NCI-H2171 (cell line): Measurements from ENCODE around the gene HEXIM1.
A peak's percentile ranks its signal among the peaks of the same experiment; 100 is the strongest.

ENCODE experiments used
- DNase-seq: peaks from one replicate; lab custom pipeline; 2025; lab: John Stamatoyannopoulos, UW

The HEXIM1 gene

DNA sequence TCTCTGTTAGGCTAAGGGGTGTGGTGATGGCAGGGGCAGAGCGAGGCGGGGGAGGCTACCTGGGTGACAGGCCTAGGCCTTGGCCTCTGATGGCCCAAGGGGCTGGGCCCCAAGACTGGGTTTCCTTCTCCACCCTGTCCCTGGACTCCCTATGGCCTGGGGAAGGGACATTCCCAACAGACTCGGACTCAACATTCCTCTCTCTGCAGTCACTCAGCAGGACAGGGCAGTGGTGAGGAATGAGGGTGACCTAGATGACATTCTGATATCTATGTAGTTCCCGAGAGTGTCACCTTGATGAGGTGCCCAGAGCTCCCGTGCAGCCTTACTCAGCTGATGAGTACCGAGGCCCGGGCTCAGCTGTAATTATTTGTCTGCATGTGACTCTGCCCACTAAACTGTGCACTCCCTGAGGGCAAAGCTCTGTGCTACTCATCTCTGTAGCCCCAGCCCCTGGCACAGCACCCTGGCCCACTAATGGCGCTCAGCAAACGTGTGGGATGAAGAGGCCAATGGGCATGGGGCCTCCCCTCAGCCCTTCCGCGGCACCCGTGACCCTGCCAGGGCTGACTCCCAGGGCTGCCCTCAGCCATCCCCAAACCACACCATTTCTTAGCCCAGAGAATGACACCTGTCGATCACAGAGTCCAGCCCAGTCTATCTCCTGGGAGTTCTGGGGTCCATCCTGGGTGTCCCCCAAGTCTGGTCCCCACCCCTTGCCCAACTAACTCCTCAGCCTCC, 18.2 kb upstream of the HEXIM1 start:
- DNase-seq: no peak

DNA sequence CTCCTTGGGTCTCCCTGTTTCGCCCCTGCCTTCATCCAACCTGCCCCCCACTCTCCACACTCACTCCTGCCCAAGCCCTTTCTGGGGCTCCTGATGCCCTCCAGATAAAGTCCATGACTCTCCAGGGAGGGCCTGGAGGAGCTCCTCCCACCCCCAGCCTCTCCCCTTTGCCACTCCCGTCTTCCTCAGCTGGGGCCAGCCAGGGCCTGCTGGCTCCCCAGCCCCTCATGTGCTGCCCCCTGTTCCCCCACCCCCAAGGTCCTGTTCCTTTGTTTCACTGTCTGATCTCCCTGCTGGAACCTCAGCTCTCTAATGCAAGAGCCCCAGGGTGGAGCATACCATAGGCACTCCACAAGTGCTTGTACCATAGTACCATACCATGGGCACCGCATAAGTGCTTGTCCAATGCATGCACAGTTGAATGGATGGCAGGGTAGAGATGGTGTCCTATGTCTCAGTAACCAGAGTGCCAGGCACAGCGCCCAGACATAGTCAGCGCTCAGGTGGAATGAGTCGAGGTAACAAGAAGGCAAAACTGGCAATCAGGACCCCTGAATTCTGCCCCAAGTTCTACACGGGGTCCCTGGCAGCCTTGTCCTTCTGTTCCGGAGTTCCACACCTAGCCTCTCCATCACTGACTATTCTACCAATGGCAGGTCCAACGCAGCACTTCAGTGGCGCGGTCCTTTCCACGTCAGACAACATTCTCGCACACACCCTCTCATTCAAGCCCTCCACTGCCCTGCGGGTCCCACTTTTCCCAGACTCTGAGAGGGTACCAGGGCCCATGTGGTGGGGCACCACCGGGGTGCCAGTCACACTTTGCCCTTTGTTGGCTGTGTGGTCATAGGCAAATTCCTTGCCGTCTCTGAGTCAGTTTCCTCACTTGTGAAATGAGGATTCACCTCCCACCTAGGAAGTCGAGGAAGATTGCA, 17.3 kb upstream of the HEXIM1 start:
- DNase-seq: no peak

DNA sequence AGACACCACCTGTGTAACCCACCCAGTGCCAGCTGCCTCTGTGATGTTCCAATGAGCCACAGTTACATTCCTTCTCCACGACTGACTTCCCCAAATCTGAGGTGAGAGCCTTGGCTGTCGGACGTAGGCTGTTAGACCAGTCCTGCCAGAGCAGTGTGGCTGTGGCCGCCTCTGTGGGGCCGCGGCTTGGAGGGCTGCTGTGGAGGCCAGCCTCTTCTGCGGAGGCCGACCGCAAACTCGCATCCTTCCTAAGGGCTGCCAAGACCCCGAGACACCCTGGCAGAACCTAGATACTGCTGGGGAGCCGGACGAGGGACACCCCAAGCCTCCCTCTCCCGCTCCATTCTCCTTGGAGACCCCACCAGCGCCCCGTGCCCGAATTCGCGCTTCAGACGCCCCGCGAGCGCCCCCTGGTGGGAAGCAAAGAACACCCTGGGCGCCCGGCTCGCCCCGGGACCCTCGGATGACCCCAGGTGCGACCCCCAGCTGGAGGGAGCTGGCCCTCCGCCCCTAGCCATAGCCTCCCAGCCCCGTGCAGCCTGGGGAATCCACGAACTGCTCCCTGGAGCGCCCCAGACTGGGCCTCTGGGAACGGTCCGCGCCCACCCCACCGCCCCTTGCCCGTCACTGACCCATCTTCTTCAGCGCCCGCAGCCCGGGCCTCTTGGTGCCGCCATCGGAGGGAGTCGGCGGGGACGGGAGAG, 16.5 kb upstream of the HEXIM1 start:
- peak; percentile 13 for DNase-seq

DNA sequence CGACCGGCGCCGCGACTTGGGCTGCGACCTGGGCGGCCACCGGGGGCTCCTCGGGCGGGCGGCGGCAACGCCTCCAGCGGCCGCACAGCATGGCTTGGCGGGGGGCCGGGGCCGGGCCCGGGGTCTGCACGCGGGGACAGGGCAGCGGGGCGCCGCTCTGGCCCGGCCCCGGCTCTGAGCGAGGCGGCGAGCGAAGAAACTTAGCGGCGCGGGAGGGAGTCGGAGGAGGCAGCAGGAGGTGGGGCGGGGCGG, 16.0 kb upstream of the HEXIM1 start, which contains the start of gene PLCD3:
Gene PLCD3 (minus strand): TSS at position 196 of the 252 bp plus-strand sequence. CDS start 105 bp downstream, at position 91.
- DNase-seq: peak; percentile 72

DNA sequence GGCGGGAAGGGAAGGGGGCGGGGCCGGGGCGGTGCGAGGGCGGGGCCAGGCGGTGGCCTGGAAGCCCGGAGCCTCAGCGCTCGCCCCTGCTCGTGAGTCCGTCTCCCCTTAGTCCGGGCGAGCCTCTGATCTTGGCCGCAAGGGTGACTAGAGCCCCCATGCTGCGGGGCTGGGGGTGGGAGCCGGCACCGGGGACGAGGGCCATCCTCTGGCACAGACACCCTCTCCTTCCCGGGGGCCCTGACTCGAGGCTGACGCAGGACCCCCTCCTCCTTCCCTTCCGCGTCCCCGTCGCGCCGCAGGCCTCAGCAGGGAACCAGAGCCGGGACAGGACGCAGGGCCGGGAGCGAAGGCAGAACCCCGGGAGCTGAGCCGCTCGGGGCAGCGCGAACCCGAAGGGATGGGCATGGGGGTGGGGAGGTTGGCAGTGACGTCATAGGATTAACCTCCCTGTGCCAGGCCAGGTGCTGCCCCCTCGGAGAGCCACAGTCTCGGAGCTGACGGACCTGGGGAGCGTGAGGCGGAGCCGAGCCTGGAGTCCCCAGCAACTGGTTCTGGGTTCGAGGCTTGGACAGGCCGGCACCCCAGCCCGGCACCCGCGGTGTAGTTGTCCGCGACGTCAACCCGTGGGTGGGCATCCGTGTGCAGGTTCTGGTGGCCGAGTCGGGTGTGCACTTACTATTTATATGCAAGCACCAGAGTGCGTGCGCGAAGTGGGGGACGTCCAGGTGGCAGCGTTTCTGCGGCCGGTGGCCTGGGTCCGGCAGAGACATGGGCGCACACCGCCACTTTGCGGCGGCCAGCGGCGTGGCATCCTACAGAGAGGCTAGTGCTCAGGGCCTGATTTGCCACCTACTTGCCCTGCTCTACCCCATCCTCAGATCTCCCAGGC, 15.5 kb upstream of the HEXIM1 start:
- peak; percentile 32 for DNase-seq

DNA sequence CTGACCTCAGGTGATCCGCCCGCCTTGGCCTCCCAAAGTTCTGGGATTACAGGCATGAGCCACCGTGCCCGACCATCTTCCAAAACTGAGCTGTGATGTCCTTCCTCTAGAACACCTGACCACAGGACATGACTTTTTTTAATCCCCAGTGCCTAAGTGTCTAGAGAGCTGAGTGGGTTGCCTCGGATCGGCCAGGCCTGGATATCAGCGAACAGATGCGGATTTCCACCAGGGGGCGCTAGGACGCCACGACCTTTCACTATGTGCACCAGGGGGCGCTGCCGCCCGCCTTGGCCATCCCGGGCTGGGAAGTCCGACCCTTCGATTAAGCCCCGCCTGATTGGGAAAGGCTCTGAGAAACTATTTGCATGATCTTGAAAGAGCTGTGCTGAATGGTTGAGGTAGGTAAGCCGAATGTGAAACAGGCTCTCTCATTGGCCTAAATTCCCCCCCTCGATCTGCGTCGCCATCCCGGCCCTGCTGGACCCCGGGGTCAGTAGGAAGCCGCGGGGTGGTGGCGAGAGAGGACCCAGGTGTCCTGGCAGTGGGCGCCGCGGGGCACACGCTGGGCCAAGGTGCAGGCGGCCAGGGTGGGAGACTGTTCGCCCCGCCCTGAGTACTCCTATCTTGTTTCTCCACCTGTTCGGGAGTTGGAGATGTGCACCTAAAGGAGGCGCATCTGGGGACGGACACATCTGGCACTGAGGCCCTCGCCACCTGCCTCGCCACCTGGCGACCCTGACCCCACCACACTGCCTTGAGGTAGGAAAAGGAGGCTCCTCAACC, 12.9 kb upstream of the HEXIM1 start, which contains the start of gene ACBD4:
Gene ACBD4 (plus strand): TSS at position 496 of the 786 bp plus-strand sequence. CDS start 458 bp downstream, outside the sequence.
- DNase-seq: peak; percentile 97

DNA sequence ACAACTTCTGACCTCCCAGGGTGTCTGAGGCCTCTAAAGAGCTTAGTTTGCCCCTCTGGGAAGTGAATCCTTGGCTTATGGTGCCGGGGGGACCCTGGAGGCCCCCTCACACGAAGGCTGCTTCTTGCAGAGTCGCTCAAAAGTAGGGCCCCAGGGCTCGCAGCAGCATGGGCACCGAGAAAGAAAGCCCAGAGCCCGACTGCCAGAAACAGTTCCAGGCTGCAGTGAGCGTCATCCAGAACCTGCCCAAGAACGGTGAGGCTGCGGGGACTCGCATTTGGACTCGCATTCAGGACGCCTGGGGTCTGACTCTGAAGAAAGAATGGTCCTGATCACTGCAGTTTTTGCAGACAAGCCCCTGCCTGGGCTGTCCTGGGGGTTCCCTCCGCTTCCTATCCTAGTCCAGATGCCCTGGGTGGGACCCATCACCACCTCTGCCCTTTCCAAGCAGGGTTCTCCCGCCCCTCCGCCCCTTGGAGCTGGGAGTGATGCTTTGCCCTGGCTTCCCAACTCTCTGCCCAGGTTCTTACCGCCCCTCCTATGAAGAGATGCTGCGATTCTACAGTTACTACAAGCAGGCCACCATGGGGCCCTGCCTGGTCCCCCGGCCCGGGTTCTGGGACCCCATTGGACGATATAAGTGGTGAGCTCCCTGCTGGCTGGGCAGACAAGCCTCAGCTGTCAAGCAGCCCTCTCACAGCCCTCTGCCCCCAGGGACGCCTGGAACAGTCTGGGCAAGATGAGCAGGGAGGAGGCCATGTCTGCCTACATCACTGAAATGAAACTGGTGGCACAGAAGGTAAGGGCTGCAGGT, 12.1 kb upstream of the HEXIM1 start:
- DNase-seq: peak; percentile 63

DNA sequence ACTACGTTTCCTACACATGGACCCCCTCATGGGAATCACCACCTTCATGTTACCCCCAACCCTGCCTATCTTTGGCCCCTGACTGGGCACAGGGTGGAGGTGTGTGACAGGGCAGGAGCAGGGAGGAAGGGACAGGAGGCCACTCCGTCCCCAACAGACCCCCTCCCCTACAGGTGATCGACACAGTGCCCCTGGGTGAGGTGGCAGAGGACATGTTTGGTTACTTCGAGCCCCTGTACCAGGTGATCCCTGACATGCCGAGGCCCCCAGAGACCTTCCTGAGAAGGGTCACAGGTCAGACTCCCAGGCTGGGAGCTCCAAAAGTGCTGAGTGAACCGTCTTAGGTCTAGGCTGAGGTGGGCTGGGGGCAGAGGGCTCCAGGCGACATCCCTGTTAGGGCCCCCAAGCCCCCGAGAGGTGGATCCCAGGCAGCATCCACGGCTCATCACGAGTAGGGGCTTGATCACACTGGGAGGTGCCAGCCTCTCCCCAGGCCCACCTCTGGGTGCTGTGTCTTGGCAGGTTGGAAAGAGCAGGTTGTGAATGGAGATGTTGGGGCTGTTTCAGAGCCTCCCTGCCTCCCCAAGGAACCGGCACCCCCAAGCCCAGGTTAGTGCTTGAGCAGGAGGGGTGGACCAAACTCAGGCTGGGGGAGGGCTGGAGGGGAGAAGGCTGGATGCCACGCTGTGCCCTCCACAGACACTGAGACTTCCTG, 11.3 kb upstream of the HEXIM1 start:
- DNase-seq: no peak

DNA sequence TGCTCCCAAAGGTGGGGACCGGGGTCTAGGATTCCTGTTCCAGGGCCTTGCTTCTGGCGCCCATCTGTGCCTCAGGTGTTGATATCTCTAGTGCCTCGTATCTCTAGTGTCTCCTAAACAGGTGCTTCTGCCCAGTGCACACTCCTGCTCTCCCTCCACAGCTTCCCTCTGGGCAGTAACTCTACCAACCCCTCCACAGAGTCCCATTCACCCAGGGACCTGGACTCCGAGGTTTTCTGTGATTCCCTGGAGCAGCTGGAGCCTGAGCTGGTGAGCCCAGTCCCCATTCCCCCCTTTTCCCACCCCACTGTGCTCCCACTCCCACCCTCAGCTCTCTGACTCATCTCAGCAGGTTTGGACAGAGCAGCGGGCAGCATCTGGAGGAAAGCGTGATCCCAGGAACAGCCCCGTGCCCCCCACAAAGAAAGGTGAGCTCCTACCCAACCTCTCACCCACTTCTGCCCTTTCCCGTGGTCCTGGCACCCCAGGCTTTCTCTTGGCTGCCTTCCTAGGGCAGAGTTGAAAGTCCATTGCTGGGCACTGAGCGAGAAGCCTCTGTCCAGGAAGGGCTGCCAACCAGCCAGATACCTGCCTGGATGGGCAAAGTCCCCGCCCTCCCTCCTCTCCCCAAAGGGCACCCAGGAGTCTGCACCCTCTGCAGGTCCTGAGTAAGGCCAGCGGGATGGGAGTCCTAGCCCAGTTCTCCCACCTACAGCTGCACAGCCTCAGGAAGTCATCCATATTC, 10.5 kb upstream of the HEXIM1 start:
- DNase-seq: no peak

DNA sequence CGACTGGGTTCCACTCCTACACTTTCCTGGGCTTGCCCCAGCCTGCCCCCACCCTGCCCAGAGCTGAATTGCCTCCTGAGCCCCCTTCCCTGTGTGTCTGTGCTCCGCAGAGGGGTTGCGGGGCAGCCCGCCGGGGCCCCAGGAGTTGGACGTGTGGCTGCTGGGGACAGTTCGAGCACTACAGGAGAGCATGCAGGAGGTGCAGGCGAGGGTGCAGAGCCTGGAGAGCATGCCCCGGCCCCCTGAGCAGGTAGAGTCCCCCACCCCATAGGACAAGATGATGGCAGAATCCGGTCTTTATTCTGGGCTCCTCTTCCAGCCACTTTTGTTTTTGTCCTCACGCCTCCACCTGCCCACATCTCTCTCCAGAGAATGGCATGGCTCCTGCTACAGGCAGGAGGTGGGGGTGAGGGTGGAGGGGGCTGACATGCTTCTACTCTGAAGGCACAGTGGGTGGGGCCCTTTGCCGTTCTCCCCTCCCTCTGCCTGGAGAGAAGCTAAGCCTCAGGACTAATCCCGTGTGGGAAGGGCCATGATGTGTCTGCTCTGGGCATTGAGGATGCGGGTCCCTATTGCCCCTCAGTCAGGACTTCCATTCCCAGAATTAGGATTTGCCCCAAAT, 9.3 kb upstream of the HEXIM1 start:
- no peak for DNase-seq

DNA sequence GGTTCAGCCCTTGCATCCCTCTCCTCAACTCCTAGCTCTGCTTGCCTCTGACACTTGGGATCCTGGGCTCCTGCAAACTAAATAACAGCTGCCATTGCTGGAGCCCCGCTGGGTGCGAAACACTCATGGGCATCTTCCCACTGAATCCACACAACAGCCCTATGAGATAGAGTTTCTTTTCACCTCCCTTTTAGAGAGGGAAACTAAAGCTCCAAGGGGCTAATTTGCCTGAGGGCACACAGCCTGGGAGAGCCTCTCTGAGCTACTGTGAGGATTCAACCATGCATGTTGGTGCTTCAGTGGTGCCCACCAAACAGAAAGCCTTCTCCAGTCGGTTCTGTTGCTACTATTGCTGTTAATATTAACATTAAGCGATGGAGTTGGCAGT, 8.7 kb upstream of the HEXIM1 start:
- no peak for DNase-seq

DNA sequence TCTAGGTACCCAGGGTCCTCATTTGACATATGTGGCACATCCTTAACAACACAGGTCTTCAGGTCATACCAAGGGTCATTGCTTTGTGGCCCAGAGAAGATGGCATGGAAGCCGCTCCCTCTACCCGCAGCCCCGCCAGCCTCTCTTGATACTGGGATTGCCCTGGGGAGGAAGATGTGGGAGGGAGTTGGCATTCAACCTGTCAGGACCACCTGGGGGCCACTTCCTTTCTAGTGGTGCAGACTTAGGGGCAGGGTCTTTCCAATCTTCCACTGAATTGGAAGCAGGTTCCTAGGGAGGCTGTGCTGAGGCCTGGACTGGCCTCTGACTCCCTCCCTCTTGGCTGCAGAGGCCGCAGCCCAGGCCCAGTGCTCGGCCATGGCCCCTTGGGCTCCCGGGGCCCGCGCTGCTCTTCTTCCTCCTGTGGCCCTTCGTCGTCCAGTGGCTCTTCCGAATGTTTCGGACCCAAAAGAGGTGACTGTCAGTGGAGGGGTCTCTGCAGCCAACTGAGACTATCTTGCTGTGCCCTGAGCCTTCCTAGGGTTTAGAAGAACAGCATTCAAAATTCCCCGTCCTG, 5.1 kb upstream of the HEXIM1 start:
- no peak for DNase-seq

DNA sequence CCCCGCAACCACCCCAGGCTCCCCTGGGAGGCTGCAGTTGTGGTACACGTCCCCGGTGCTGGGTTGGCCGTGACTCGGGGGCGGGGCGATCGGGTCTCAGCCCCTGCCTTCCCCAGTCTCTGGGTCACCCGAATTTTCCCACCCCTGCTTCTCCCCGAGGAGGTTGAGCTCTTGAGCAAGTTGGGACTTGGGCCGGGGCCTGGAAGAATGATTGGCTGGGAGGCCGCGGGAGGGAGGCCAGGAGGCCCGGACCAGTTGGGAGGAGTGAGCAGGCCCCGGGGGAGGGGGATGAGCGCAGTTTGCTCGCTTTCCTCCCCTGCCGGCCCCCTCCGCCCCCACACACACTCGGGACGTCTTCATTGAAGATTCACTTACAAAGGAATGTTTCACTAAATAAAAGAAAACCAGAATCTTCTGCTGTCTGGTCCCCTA, 4.5 kb upstream of the HEXIM1 start:
- no peak for DNase-seq

DNA sequence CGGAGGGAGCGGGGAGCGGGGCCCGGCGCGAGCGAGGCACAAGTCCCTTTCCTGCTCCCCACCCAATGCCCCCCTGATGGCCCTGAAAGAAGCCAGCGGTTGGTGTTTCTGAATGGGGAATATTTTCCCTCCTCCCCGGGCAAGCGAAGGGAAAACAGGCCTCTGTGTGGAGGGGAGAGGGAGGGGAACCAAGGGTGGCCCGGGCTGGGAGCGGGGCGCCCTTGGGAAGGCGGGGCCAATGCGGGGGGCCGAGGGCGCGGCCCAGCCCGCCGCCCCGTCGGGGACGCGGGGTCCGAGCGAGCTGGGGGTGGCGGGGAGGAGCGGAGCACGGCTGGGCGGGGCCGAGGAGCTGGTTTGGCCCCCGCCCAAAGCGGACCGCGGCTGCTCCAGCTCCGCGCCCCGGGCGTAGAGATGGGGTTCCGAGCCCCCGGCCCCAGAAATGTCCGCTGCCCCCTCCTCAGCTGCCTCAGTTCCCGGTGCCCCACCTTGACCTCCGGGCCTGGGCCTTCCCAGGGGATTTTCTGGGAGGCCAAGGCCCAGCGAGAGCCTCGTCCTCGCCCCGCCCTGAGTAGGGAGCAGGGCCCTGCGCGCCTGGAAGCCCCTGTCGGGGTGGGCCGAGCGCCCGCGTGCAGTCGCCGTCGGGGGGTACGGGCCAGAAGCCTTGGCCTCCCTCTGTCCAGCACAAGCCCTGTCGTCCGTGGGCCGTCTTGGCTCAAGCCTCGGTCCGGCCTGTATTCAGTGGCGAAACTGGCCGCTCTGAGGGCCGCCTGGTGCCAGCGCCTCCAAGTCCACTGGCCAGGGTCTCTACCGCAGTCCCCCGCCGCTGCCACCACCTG, 3.9 kb upstream of the HEXIM1 start:
- no peak for DNase-seq

DNA sequence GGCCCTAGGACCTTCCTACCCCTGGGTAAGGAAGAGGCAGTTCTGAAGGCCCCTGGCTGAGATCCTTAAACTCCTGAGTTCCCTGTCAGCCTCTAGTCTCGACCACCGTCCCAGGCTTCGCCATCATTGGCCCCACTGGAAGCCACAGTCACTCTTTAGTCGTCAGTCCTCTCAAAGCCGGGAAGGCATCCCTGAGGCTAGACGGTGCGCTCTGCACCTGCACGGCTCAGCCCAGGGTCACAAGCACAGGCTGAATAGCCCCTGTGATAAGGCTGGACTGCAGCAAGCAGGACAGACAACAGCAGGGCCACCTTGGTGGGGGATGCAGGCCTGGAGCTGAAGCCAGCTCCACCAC, 3.3 kb upstream of the HEXIM1 start:
- no peak for DNase-seq

DNA sequence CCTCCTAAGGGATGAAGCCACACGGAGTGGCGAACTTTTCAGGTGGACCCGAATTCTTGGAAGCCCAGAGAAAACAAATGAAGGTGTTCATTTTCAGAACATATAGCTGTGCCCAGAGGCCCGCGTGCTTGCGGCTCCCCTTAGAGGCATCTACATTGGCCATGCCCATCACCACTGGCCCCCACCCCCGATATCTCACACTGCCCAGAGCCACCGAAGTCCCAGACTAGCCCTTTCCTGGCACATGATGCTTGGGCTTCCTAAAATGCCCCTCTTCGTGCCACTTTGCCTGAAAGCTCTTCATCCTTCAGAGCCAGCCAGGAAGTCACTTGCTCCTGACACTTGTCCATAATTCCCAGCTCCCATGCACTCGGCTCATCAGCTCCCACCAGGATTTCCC, 2.1 kb upstream of the HEXIM1 start:
- no peak for DNase-seq

DNA sequence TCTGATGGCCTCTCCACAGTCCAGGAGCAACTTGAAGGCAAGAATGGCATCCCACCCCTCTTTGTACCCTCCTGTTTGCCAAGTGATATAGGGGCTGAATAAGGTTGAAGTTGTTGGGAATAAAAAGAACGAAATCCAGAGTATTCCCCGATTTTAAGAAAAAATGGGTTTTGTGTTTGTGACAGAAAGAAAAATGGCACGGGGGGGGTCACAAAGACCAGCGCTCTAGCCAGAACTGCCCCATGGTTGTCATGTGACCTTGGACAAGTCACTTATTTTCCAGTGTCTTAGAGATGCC, 1.7 kb upstream of the HEXIM1 start:
- DNase-seq: no peak
